Endodermal cell (in vitro differentiated cells): ENCODE data around the gene OR8B4. TPM values are rescaled to one million over a fixed set of nuclear protein-coding genes. Genes with fewer than 3 reads are reported as not detected.
A peak's percentile ranks its signal among the peaks of the same experiment; 100 is the strongest.

Source experiments
- DNase-seq: peaks from one replicate; pipeline ENCODE4 v3.0.0-alpha.2; 2017
- H3K27ac ChIP-seq: 2 replicates; pipeline ENCODE4 v1.5.1; 2013; ENCODE audit warnings: mild to moderate bottlenecking, low read depth, low read length, moderate library complexity
- H3K27me3 ChIP-seq: 2 replicates; pipeline ENCODE4 v1.6.1; 2013; ENCODE audit warnings: mild to moderate bottlenecking, low read length, moderate library complexity; ENCODE audit not compliant: insufficient read depth, control insufficient read depth, poor library complexity, severe bottlenecking
- H3K36me3 ChIP-seq: 2 replicates; pipeline ENCODE4 v1.7.0; 2013; ENCODE audit warnings: mild to moderate bottlenecking, low read length, moderate library complexity; ENCODE audit not compliant: control insufficient read depth, insufficient read depth
- H3K4me1 ChIP-seq: one replicate; pipeline ENCODE4 v1.7.0; 2013; ENCODE audit warnings: low read length; ENCODE audit not compliant: control insufficient read depth, insufficient read depth
- H3K4me3 ChIP-seq: 2 replicates; pipeline ENCODE4 v1.5.1; 2013; ENCODE audit warnings: mild to moderate bottlenecking, low read length, moderate library complexity
- H3K9ac ChIP-seq: 2 replicates; pipeline ENCODE4 v1.6.1; 2013; ENCODE audit warnings: mild to moderate bottlenecking, low read length, moderate library complexity; ENCODE audit not compliant: poor library complexity, severe bottlenecking; ENCODE audit errors: extremely low read depth
- H3K9me3 ChIP-seq: 2 replicates; pipeline ENCODE4 v1.6.1; 2013; ENCODE audit warnings: mild to moderate bottlenecking, low read length, moderate library complexity; ENCODE audit not compliant: control insufficient read depth
- H3K27ac Mint-ChIP-seq: 2 replicates; pipeline ENCODE4 v1.8.0; 2020; ENCODE audit warnings: mixed read lengths
- H3K27me3 Mint-ChIP-seq: 2 replicates; pipeline ENCODE4 v1.8.0; 2021; ENCODE audit warnings: mild to moderate bottlenecking, mixed read lengths; ENCODE audit not compliant: insufficient read depth
- H3K36me3 Mint-ChIP-seq: 2 replicates; pipeline ENCODE4 v1.8.0; 2020; ENCODE audit warnings: low read depth, mixed read lengths
- H3K4me1 Mint-ChIP-seq: 2 replicates; pipeline ENCODE4 v1.8.0; 2020; ENCODE audit warnings: mixed read lengths
- H3K4me3 Mint-ChIP-seq: 2 replicates; pipeline ENCODE4 v1.8.0; 2020; ENCODE audit warnings: mild to moderate bottlenecking, moderate library complexity, mixed read lengths
- H3K9me3 Mint-ChIP-seq: 2 replicates; pipeline ENCODE4 v1.8.0; 2020; ENCODE audit warnings: mild to moderate bottlenecking, mixed read lengths
- CTCF ChIP-seq: fragments of 200-600 bp; sonication (generic); conservative IDR thresholded peaks from 2 replicates; pipeline ENCODE4 v1.5.0; 2021; ENCODE audit warnings: antibody characterized with exemption, mild to moderate bottlenecking
- WGBS, 2 experiments: methylation state at CpG; one replicate each; pipeline versions ENCODE4 v1.1.5 to v1.1.7; 2013; ENCODE audit warnings: missing lambda C conversion rate in 2 of 2, mixed read lengths in 1 of 2; ENCODE audit not compliant: insufficient coverage in 1 of 2, insufficient read length in 1 of 2; 5-methylcytosine and 5-hydroxymethylcytosine counted together
- total RNA-seq, 2 donors: library from RNA; stranded (reverse); fragmentation: NEBNext Ultra II Directional in 1 of 2; extraction: Animal tissue kit (Norgen Biotek cat#: 25700) in 1 of 2; gene quantifications; 2 replicates in 1 of 2; 3 replicates in 1 of 2; pipeline ENCODE4 v1.2.1, GENCODE V29; 2021

OR8B4 gene
- total RNA-seq, 2 donors from 2014 or later, result not detected

- H3K27me3 Mint-ChIP-seq, result no peaks in the 10 kb centered on the region
- no peaks in the 10 kb centered on the region for H3K36me3 Mint-ChIP-seq
- H3K4me1 Mint-ChIP-seq, result no peaks in the 10 kb centered on the region
- WGBS, 2 experiments, result 96% methylated on average over 1 of the region's 2 CpGs; no CpG with 5 or more reads in 1 of the 2 experiments
- H3K27ac Mint-ChIP-seq, result no peak overlapping the region
- Histone ChIP-seq H3K27ac (no peak overlapping the region), H3K27me3 (peaks cover 3% of the 10 kb centered on the region), H3K36me3 (no peaks in the 10 kb centered on the region), H3K9ac (no peak overlapping the region), H3K9me3 (peaks cover 16% of the 10 kb centered on the region), H3K4me3 (no peak overlapping the region), H3K4me1 (no peaks in the 10 kb centered on the region)
- DNase-seq, result no peak
- H3K4me3 Mint-ChIP-seq, result no peak overlapping the region
- TF ChIP-seq CTCF, result no peak
- H3K9me3 Mint-ChIP-seq, result peaks cover 13% of the 10 kb centered on the region
These were observed 4.9 kb upstream of the OR8B4 start for GRCh38 chr11:124429599-124429998.

GRCh38 chr11:124421043-124421442 is 3.6 kb downstream of the OR8B4 start:
- Histone ChIP-seq H3K4me3 (no peak overlapping the region), H3K27ac (no peak overlapping the region), H3K27me3 (peaks cover 1% of the 10 kb centered on the region), H3K36me3 (no peaks in the 10 kb centered on the region), H3K9me3 (no peaks in the 10 kb centered on the region), H3K9ac (no peak overlapping the region), H3K4me1 (no peaks in the 10 kb centered on the region)
- no peak for TF ChIP-seq CTCF
- H3K4me1 Mint-ChIP-seq, result peaks cover 5% of the 10 kb centered on the region
- H3K4me3 Mint-ChIP-seq, result no peak overlapping the region
- DNase-seq, result no peak
- H3K36me3 Mint-ChIP-seq, result no peaks in the 10 kb centered on the region
- WGBS, 2 experiments, result 90 to 95% methylated on average over 3 to 4 of the region's 4 CpGs
- no peaks in the 10 kb centered on the region for H3K9me3 Mint-ChIP-seq
- no peak overlapping the region for H3K27ac Mint-ChIP-seq
- peaks cover 2% of the 10 kb centered on the region for H3K27me3 Mint-ChIP-seq

GRCh38 chr11:124415356-124415923 is 9.2 kb downstream of the OR8B4 start:
- H3K9me3 Mint-ChIP-seq, result no peaks in the 10 kb centered on the region
- H3K27ac Mint-ChIP-seq, result no peak overlapping the region
- no peaks in the 10 kb centered on the region for H3K36me3 Mint-ChIP-seq
- 4 to 17% methylated on average over 1 to 3 of the region's 5 CpGs for WGBS, 2 experiments
- no peak overlapping the region for H3K27ac ChIP-seq
- peaks cover 5% of the 10 kb centered on the region for H3K4me1 Mint-ChIP-seq
- H3K4me3 ChIP-seq, result no peak overlapping the region
- no peaks in the 10 kb centered on the region for H3K9me3 ChIP-seq
- H3K9ac ChIP-seq, result no peak overlapping the region
- TF ChIP-seq CTCF, result peak; percentile 82
- peaks cover 33% of the 10 kb centered on the region for H3K27me3 ChIP-seq
- H3K27me3 Mint-ChIP-seq, result peaks cover 16% of the 10 kb centered on the region
- no peak overlapping the region for H3K4me3 Mint-ChIP-seq
- peaks cover 4% of the 10 kb centered on the region for H3K4me1 ChIP-seq
- DNase-seq, result no peak
- H3K36me3 ChIP-seq, result no peaks in the 10 kb centered on the region
